Hepatocyte (in vitro differentiated cells): ENCODE measurements around the gene MCF2L.

Experiments used
- CTCF ChIP-seq: fragments of 200-600 bp; sonication (generic); IDR thresholded peaks from 2 replicates; pipeline ENCODE4 v1.5.1; 2016; ENCODE audit warnings: antibody characterized with exemption, mild to moderate bottlenecking; ENCODE audit not compliant: poor library complexity
- EZH2 ChIP-seq: fragments of 200-600 bp; sonication (generic); IDR thresholded peaks from 2 replicates; pipeline ENCODE4 v1.6.1; 2016; ENCODE audit warnings: antibody characterized with exemption, mild to moderate bottlenecking, borderline replicate concordance
- EZH2phosphoT487 ChIP-seq: fragments of 200-600 bp; sonication (generic); IDR thresholded peaks from one replicate; pipeline ENCODE4 v1.6.1; 2018; ENCODE audit warnings: antibody characterized with exemption, mild to moderate bottlenecking, low read depth, moderate library complexity; ENCODE audit not compliant: unreplicated experiment, severe bottlenecking

GRCh38 chr13:113008851-113009250 lies 39.8 kb downstream of the MCF2L start:
- TF ChIP-seq CTCF (no peak), EZH2 (no peak), EZH2phosphoT487 (no peak)
